ENCODE measurements around the gene DPYD.

GRCh38 chr1:97573553-97573952 is 347.3 kb downstream of the DPYD start:
- TF ChIP-seq CTCF (IDR thresholded peaks at IDR 0.05) (no peak), POLR2A (IDR thresholded peaks at IDR 0.05) (no peak)
